ENCODE results near the gene IL17RC.

DNA sequence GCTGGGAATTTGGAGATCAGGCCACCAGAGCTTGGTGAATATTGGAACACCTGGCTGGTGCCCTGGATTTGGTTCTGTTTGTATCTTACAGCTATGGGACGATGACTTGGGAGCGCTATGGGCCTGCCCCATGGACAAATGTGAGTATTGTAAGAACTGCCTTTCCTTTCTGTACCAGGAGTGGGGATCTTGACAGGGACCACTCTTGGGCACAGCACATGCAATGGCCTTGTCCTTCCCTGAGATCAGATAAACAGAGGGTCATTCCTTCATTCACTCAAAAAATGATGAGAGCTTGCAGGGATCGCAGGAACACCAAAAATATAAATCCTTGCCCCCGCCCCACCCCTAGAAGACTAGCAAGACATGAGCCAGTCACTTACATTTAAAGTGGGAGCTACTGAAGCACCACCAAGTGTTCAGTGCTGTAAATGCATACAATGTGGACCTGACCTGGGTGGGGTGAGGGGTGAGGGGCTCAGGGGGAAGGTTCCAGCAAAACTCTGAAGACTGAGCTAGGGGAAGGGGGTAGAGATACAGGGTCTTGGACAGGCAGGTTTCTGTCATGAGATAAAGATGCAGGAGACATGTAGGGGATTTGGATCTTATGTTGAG lies 14.0 kb downstream of the IL17RC start:
- TF ChIP-seq, protein P1, sequence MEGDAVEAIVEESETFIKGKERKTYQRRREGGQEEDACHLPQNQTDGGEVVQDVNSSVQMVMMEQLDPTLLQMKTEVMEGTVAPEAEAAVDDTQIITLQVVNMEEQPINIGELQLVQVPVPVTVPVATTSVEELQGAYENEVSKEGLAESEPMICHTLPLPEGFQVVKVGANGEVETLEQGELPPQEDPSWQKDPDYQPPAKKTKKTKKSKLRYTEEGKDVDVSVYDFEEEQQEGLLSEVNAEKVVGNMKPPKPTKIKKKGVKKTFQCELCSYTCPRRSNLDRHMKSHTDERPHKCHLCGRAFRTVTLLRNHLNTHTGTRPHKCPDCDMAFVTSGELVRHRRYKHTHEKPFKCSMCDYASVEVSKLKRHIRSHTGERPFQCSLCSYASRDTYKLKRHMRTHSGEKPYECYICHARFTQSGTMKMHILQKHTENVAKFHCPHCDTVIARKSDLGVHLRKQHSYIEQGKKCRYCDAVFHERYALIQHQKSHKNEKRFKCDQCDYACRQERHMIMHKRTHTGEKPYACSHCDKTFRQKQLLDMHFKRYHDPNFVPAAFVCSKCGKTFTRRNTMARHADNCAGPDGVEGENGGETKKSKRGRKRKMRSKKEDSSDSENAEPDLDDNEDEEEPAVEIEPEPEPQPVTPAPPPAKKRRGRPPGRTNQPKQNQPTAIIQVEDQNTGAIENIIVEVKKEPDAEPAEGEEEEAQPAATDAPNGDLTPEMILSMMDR (IDR thresholded peaks at IDR 0.05; ENCODE audit: borderline replicate concordance, extremely low read depth, low read length, poor library complexity, severe bottlenecking), result peak; percentile 51
- TF ChIP-seq EZH2 (IDR thresholded peaks at IDR 0.05; ENCODE audit: borderline replicate concordance, low read depth, low read length, severe bottlenecking), result no peak
